HUES48 (cell line): ENCODE data around the gene COL27A1.

ENCODE experiments used
- H3K27ac ChIP-seq: one replicate; pipeline ENCODE4 v1.7.0; 2013; ENCODE audit warnings: low read depth, low read length, inconsistent platforms
- H3K27me3 ChIP-seq: 2 replicates; pipeline ENCODE4 v1.6.1; 2013; ENCODE audit warnings: mild to moderate bottlenecking, low read length; ENCODE audit not compliant: control insufficient read depth, insufficient read depth
- H3K36me3 ChIP-seq: 2 replicates; pipeline ENCODE4 v1.6.1; 2013; ENCODE audit warnings: low read length; ENCODE audit not compliant: control insufficient read depth, insufficient read depth
- H3K4me1 ChIP-seq: 2 replicates; pipeline ENCODE4 v1.6.1; 2013; ENCODE audit warnings: mild to moderate bottlenecking, low read length; ENCODE audit not compliant: control insufficient read depth, insufficient read depth
- H3K4me3 ChIP-seq: 2 replicates; pipeline ENCODE4 v1.5.1; 2013; ENCODE audit warnings: mild to moderate bottlenecking, low read depth, low read length
- H3K9ac ChIP-seq: 2 replicates; pipeline ENCODE4 v1.6.1; 2013; ENCODE audit warnings: mild to moderate bottlenecking, low read depth, low read length, moderate library complexity
- H3K9me3 ChIP-seq: 2 replicates; pipeline ENCODE4 v1.6.1; 2013; ENCODE audit warnings: low read length; ENCODE audit not compliant: control insufficient read depth, insufficient read depth

Gene COL27A1

GRCh38 chr9:114271556-114272510, 116.5 kb downstream of the COL27A1 start:
- Histone ChIP-seq H3K36me3 (peaks cover 2% of the 10 kb centered on the region; the same call in 1 of the 2 replicates), H3K27me3 (no peaks in the 10 kb centered on the region)

GRCh38 chr9:114272739-114273431, 117.5 kb downstream of the COL27A1 start:
- H3K9me3 ChIP-seq, result no peaks in the 10 kb centered on the region
- H3K27me3 ChIP-seq, result no peaks in the 10 kb centered on the region
- H3K27ac ChIP-seq, result no peak overlapping the region
- no peak overlapping the region for H3K4me3 ChIP-seq
- H3K4me1 ChIP-seq, result no peaks in the 10 kb centered on the region
- no peak overlapping the region for H3K9ac ChIP-seq
- H3K36me3 ChIP-seq, result no peaks in the 10 kb centered on the region; the same call in 1 of the 2 replicates

More at GRCh38 chr9:114271556-114272510, 116.5 kb downstream of the COL27A1 start:
- no peak overlapping the region for H3K9ac ChIP-seq
- H3K4me1 ChIP-seq, result no peaks in the 10 kb centered on the region
- no peaks in the 10 kb centered on the region for H3K9me3 ChIP-seq
- no peak overlapping the region for H3K27ac ChIP-seq
- H3K4me3 ChIP-seq, result no peak overlapping the region

GRCh38 chr9:114273461-114273881, 118.1 kb downstream of the COL27A1 start:
- no peak overlapping the region for H3K9ac ChIP-seq
- H3K27ac ChIP-seq, result no peak overlapping the region
- H3K27me3 ChIP-seq, result no peaks in the 10 kb centered on the region
- no peaks in the 10 kb centered on the region for H3K4me1 ChIP-seq
- no peaks in the 10 kb centered on the region; the same call in 1 of the 2 replicates for H3K36me3 ChIP-seq
- H3K9me3 ChIP-seq, result no peaks in the 10 kb centered on the region
- H3K4me3 ChIP-seq, result no peak overlapping the region

- H3K9ac ChIP-seq, result no peak overlapping the region
- peaks cover 6% of the 10 kb centered on the region; the same call in 1 of the 2 replicates for H3K36me3 ChIP-seq
- H3K4me1 ChIP-seq, result no peaks in the 10 kb centered on the region
- no peaks in the 10 kb centered on the region for H3K9me3 ChIP-seq
- H3K27ac ChIP-seq, result no peak overlapping the region
- H3K27me3 ChIP-seq, result no peaks in the 10 kb centered on the region
- no peak overlapping the region for H3K4me3 ChIP-seq
Observed at GRCh38 chr9:114274217-114274616, 118.9 kb downstream of the COL27A1 start.

GRCh38 chr9:114275246-114276004, 120.1 kb downstream of the COL27A1 start:
- H3K27me3 ChIP-seq, result no peaks in the 10 kb centered on the region
- no peak overlapping the region for H3K9ac ChIP-seq
- peaks cover 8% of the 10 kb centered on the region; the same call in 1 of the 2 replicates for H3K36me3 ChIP-seq
- no peak overlapping the region for H3K4me3 ChIP-seq
- H3K4me1 ChIP-seq, result no peaks in the 10 kb centered on the region
- no peak overlapping the region for H3K27ac ChIP-seq
- H3K9me3 ChIP-seq, result no peaks in the 10 kb centered on the region

GRCh38 chr9:114276908-114277821, 121.8 kb downstream of the COL27A1 start:
- H3K9me3 ChIP-seq, result no peaks in the 10 kb centered on the region
- no peak overlapping the region for H3K27ac ChIP-seq

GRCh38 chr9:114278356-114278755, 123.0 kb downstream of the COL27A1 start:
- no peak overlapping the region for H3K4me3 ChIP-seq
- no peaks in the 10 kb centered on the region for H3K9me3 ChIP-seq
- no peak overlapping the region for H3K9ac ChIP-seq
- no peak overlapping the region for H3K27ac ChIP-seq
- H3K36me3 ChIP-seq, result peaks cover 8% of the 10 kb centered on the region; the same call in 1 of the 2 replicates
- no peaks in the 10 kb centered on the region for H3K27me3 ChIP-seq
- H3K4me1 ChIP-seq, result no peaks in the 10 kb centered on the region

More at GRCh38 chr9:114276908-114277821, 121.8 kb downstream of the COL27A1 start:
- Histone ChIP-seq H3K36me3 (peaks cover 8% of the 10 kb centered on the region; the same call in 1 of the 2 replicates), H3K27me3 (no peaks in the 10 kb centered on the region), H3K4me3 (no peak overlapping the region), H3K9ac (no peak overlapping the region), H3K4me1 (no peaks in the 10 kb centered on the region)

- no peaks in the 10 kb centered on the region for H3K4me1 ChIP-seq
- H3K36me3 ChIP-seq, result peaks cover 8% of the 10 kb centered on the region; the same call in 1 of the 2 replicates
- H3K9ac ChIP-seq, result no peak overlapping the region
- H3K27me3 ChIP-seq, result no peaks in the 10 kb centered on the region
- H3K9me3 ChIP-seq, result no peaks in the 10 kb centered on the region
- no peak overlapping the region for H3K27ac ChIP-seq
- no peak overlapping the region for H3K4me3 ChIP-seq
Observed at GRCh38 chr9:114278881-114279570, 123.7 kb downstream of the COL27A1 start.

GRCh38 chr9:114279693-114280092, 124.4 kb downstream of the COL27A1 start:
- Histone ChIP-seq H3K36me3 (peaks cover 9% of the 10 kb centered on the region; the same call in 1 of the 2 replicates), H3K27ac (no peak overlapping the region), H3K9me3 (no peaks in the 10 kb centered on the region), H3K4me1 (no peaks in the 10 kb centered on the region), H3K4me3 (no peak overlapping the region), H3K9ac (no peak overlapping the region), H3K27me3 (no peaks in the 10 kb centered on the region)
